ENCODE data around the gene PPP1R14C. TPM values are rescaled to one million over a fixed set of nuclear protein-coding genes. Genes with fewer than 3 reads are reported as not detected.

The PPP1R14C gene
- polyA plus RNA-seq, 2 of the 4 experiments (the other 2 are of a cell fraction) = 0.34 to 0.43 TPM

DNA sequence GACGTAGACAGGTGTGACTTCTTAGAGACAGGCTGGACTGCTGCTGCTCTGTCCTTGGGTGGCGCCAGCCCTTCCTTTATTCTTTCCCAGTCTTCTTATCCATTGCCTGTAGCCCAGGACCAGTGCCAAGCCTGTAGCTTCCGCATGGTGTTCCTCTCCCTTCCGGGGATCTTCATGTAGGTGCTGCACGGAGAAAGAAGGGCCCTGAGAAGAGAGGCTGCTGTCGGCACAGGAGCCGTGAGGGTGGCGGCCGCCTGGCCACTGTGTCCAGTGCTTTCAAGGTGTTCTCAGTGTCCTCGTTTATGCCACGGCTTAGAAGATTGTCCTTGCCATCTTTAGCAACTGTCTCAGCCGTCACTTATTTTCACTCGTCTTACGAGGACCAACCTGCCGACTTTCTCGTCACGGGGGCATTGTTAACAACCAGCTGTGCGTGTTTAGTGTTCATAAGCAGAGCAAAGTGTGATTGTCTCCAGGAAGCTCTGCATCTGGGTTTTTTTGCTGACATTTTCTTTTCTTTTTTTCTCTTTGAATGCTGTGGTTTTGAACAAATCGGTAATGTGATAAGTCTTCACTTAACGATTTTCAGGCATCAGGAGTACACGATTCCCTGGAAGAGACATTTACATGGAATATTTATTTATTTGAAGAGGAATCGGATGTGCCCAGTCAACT lies 61.2 kb downstream of the PPP1R14C start (continued):
- TF ChIP-seq, protein P1, sequence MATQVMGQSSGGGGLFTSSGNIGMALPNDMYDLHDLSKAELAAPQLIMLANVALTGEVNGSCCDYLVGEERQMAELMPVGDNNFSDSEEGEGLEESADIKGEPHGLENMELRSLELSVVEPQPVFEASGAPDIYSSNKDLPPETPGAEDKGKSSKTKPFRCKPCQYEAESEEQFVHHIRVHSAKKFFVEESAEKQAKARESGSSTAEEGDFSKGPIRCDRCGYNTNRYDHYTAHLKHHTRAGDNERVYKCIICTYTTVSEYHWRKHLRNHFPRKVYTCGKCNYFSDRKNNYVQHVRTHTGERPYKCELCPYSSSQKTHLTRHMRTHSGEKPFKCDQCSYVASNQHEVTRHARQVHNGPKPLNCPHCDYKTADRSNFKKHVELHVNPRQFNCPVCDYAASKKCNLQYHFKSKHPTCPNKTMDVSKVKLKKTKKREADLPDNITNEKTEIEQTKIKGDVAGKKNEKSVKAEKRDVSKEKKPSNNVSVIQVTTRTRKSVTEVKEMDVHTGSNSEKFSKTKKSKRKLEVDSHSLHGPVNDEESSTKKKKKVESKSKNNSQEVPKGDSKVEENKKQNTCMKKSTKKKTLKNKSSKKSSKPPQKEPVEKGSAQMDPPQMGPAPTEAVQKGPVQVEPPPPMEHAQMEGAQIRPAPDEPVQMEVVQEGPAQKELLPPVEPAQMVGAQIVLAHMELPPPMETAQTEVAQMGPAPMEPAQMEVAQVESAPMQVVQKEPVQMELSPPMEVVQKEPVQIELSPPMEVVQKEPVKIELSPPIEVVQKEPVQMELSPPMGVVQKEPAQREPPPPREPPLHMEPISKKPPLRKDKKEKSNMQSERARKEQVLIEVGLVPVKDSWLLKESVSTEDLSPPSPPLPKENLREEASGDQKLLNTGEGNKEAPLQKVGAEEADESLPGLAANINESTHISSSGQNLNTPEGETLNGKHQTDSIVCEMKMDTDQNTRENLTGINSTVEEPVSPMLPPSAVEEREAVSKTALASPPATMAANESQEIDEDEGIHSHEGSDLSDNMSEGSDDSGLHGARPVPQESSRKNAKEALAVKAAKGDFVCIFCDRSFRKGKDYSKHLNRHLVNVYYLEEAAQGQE (IDR thresholded peaks at IDR 0.05) = no peak
- TF ChIP-seq CEBPB (IDR thresholded peaks at IDR 0.05) = no peak

DNA sequence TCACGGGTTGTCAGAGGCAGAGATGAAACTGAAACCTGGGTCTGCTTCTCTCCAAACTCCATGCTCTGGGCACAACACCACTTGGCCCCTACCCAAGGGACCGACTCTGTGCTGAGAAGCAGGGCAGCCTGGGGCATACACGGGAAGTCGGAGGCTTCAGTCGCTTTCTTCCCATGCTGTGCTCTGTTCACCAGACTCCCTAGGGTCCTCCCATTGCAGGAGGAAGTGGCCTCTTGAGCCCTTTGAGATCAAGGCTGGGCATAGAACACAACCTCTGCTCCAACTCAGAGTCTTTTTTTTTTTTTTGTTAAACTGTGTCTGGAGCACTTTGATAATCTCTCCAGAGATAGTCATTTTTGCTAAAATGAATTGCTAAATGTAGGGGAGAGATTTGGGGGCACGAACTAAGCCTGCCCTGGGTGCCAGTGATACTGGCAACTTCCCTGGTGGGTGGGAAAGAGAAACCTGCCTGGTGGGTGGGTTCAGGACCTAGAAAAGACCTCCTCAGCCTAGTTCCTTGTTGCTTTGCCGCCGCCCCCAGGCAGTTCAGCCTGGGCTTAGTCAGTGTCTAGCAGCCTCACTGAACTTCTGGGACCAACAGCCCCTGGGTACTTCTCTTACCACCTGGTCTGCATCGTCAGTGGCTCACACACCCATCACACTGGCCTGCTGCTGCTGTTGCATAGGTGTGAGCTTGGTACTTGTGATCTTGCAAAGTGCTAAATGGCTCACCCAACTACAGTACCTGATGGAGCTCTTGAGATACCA lies 62.0 kb downstream of the PPP1R14C start:
- H3K4me1 ChIP-seq = no peaks in the 10 kb centered on the region
- DNase-seq (ENCODE audit: low read depth in 1 of 2, low spot score in 1 of 2) = no peak
- ChIA-PET POLR2A (no interaction called here), CTCF (no interaction called here)
- no peak overlapping the region for H3K4me2 ChIP-seq
- no peak overlapping the region for H3K4me3 ChIP-seq
- FAIRE-seq = no peak
- ATAC-seq = no peak
- no peak overlapping the region for H3K27ac ChIP-seq
- H3K9me3 ChIP-seq = no peaks in the 10 kb centered on the region
- WGBS (ENCODE audit: missing lambda C conversion rate) = 57% methylated on average over 8 of the region's 9 CpGs
- TF ChIP-seq RFX5 (IDR thresholded peaks at IDR 0.05) = no peak
- no peak for TF ChIP-seq HOXA7 (CRISPR knock-in tag; IDR thresholded peaks at IDR 0.05)
- no peak for TF ChIP-seq FOSB (CRISPR knock-in tag; IDR thresholded peaks at IDR 0.05)
- TF ChIP-seq ZNF302 (CRISPR knock-in tag; IDR thresholded peaks at IDR 0.05) = no peak
- TF ChIP-seq NFE2L2 (conservative IDR thresholded peaks at IDR 0.05; ENCODE audit: low read length) = no peak

DNA sequence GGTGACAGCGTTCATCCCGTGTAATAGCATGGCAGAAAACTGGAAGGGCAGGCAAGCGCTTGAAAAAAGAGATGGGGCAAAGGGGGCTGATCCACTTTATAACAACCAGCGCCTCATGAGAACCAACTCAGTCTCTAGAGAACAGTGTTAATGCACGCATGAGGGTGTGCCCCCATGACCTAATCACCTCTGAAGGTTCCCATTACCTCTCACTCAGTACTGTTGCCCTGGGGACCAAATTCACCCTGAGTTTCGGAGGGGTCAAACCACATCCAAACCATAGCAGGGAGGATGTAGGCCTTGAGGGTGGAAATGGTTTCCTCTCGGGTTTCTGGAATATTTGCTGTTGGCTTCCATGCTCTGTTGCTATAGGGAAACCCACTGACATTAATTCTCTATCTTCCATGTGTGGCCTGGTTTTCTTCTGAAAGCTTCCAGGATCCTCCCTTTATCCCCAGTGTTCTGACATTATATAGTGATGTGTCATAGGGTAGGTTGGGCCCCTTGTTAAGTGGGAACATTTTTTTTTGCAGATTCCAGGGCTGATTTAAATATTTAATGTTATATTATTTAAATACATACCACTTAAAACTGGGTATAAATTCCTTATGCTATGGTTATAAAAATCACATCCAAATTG lies 65.2 kb downstream of the PPP1R14C start:
- TF ChIP-seq, protein P1 (IDR thresholded peaks at IDR 0.05) = no peak
- no peak for TF ChIP-seq ZC3H11A (IDR thresholded peaks at IDR 0.05)
- no peak for TF ChIP-seq RCOR1 (IDR thresholded peaks at IDR 0.05; ENCODE audit: low read depth, low read length)
- no peak for TF ChIP-seq KDM5A (IDR thresholded peaks at IDR 0.05)
- TF ChIP-seq POLR2A (IDR thresholded peaks at IDR 0.05; ENCODE audit: low read length) = no peak
- no peak for TF ChIP-seq HOXB13 (CRISPR knock-in tag; IDR thresholded peaks at IDR 0.05; ENCODE audit: low read depth)
- TF ChIP-seq, protein P2, sequence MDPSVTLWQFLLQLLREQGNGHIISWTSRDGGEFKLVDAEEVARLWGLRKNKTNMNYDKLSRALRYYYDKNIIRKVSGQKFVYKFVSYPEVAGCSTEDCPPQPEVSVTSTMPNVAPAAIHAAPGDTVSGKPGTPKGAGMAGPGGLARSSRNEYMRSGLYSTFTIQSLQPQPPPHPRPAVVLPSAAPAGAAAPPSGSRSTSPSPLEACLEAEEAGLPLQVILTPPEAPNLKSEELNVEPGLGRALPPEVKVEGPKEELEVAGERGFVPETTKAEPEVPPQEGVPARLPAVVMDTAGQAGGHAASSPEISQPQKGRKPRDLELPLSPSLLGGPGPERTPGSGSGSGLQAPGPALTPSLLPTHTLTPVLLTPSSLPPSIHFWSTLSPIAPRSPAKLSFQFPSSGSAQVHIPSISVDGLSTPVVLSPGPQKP (IDR thresholded peaks at IDR 0.05; ENCODE audit: low read depth, low read length) = no peak
- TF ChIP-seq, protein P3, sequence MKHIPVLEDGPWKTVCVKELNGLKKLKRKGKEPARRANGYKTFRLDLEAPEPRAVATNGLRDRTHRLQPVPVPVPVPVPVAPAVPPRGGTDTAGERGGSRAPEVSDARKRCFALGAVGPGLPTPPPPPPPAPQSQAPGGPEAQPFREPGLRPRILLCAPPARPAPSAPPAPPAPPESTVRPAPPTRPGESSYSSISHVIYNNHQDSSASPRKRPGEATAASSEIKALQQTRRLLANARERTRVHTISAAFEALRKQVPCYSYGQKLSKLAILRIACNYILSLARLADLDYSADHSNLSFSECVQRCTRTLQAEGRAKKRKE (CRISPR knock-in tag; IDR thresholded peaks at IDR 0.05; ENCODE audit: low read depth) = no peak
- CTCF ChIA-PET = interaction anchor here (1.0 to 1.2 kb wide), 2 partner anchors 11 to 127 kb away, joined by 3 read pairs; no protein-coding TSS in a partner anchor
- no peak overlapping the region for H3K4me2 ChIP-seq
- POLR2A ChIA-PET = no interaction called here
- DNase-seq (ENCODE audit: low read depth in 1 of 2, low spot score in 1 of 2) = no peak
- WGBS (ENCODE audit: missing lambda C conversion rate) = 78% methylated on average over 4 of the region's 7 CpGs
- ATAC-seq = no peak
- FAIRE-seq = no peak
- no peaks in the 10 kb centered on the region for H3K4me1 ChIP-seq
- no peaks in the 10 kb centered on the region for H3K9me3 ChIP-seq
- no peak overlapping the region for H3K4me3 ChIP-seq
- H3K27ac ChIP-seq = no peak overlapping the region
